Panc1 (cell line): ENCODE results near the gene AVPI1. TPM values are rescaled to one million over a fixed set of nuclear protein-coding genes. Genes with fewer than 3 reads are reported as not detected.
"Not testable (repeated sequence)": the region's sequence is repeated elsewhere in the genome, so short reads cannot be mapped to it uniquely, and the experiment has no call there.

Experiments used
- ATAC-seq: fragments of 200-7000 bp; cut with Tn5 transposase; 2 replicates; pipeline ENCODE4 v1.9.1; 2020; ENCODE audit warnings: mild to moderate bottlenecking, moderate library complexity
- BruUV-seq: library from RNA; stranded (reverse); fragments of 400-500 nt; replicated peaks from 2 replicates; lab custom pipeline; 2021; lab: Mats Ljungman, UMichigan
- CTCF ChIA-PET: fragments of 300-600 bp; sonication (Branson Sonifier 250); formaldehyde crosslinking; loops from one replicate; lab custom pipeline; 2022; ENCODE audit warnings: antibody characterized with exemption; lab: Charles Lee
- POLR2A ChIA-PET: fragments of 300-600 bp; sonication (Branson Sonifier 250); formaldehyde crosslinking; loops from one replicate; lab custom pipeline; 2022; ENCODE audit warnings: antibody characterized with exemption; lab: Charles Lee
- DNase-seq: peaks from one replicate; pipeline ENCODE4 v3.0.0-alpha.2; 2010; ENCODE audit warnings: low read depth, low spot score
- H3K27ac ChIP-seq: 2 replicates; pipeline ENCODE4 v1.5.1; 2011; ENCODE audit warnings: mild to moderate bottlenecking, low read length, inconsistent platforms
- H3K27me3 ChIP-seq: fragments of 200-500 bp; sonication (Bioruptor generic); 2 replicates; pipeline ENCODE4 v1.6.0; 2014; ENCODE audit warnings: low read length, inconsistent platforms; ENCODE audit not compliant: control insufficient read depth, insufficient read depth
- H3K36me3 ChIP-seq: fragments of 200-500 bp; sonication (Bioruptor generic); 2 replicates; pipeline ENCODE4 v1.5.1; 2014; ENCODE audit warnings: inconsistent platforms, mild to moderate bottlenecking, low read length, moderate library complexity; ENCODE audit not compliant: control insufficient read depth, insufficient read depth
- H3K4me1 ChIP-seq: 2 replicates; pipeline ENCODE4 v1.5.1; 2011; ENCODE audit warnings: inconsistent platforms, mild to moderate bottlenecking, low read length, moderate library complexity; ENCODE audit not compliant: control insufficient read depth, insufficient read depth
- H3K4me3 ChIP-seq, 2 experiments: 2 replicates each; pipeline ENCODE4 v1.5.1; 2011 to 2012; ENCODE audit warnings: low read depth in 2 of 2, low read length in 2 of 2, mild to moderate bottlenecking in 2 of 2, inconsistent platforms in 1 of 2, moderate library complexity in 1 of 2
- H3K9me3 ChIP-seq: fragments of 200-500 bp; sonication (Bioruptor generic); 2 replicates; pipeline ENCODE4 v1.5.1; 2014; ENCODE audit warnings: low read depth, mild to moderate bottlenecking, inconsistent platforms, low read length, moderate library complexity; ENCODE audit not compliant: control insufficient read depth, insufficient read depth
- POLR2AphosphoS5 ChIP-seq: IDR thresholded peaks from 2 replicates; pipeline ENCODE4 v1.6.1; 2012; ENCODE audit warnings: mild to moderate bottlenecking, low read depth, low read length, moderate library complexity
- SIN3A ChIP-seq: IDR thresholded peaks from 2 replicates; pipeline ENCODE4 v1.6.1; 2012; ENCODE audit warnings: low read depth, mild to moderate bottlenecking, low read length, moderate library complexity, borderline replicate concordance; ENCODE audit not compliant: insufficient read depth
- in situ Hi-C: cut with HindIII; loops from 2 replicates; pipeline ENCODE4 v1.10.0; 2016; ENCODE audit warnings: low sequenced_read_pairs, low pct_unique_long_range_greater_than_20kb
- intact Hi-C: fragments of 100-400 bp; cut with micrococcal nuclease; formaldehyde crosslinking; loops from one replicate; pipeline ENCODE4 v1.10.0; 2022; ENCODE audit not compliant: unreplicated experiment
- total RNA-seq: library from RNA; stranded (reverse); gene quantifications from one replicate; pipeline ENCODE4 v1.2.1, GENCODE V29; 2021; ENCODE audit not compliant: unreplicated experiment
- TF ChIP-seq, protein P1 (sequence below), 2 experiments: IDR thresholded peaks; 2 replicates each; pipeline ENCODE4 v1.6.1; 2011 to 2012; ENCODE audit warnings: low read depth in 2 of 2, control low read depth in 1 of 2, low read length in 1 of 2, mild to moderate bottlenecking in 1 of 2, moderate library complexity in 1 of 2; ENCODE audit not compliant: insufficient read depth in 1 of 2
- TF ChIP-seq, protein P2 (sequence below): fragments of 450-650 bp; IDR thresholded peaks from 2 replicates; pipeline ENCODE4 v1.5.1; 2017; ENCODE audit warnings: mild to moderate bottlenecking

The AVPI1 gene
- total RNA-seq, 1 experiment from 2014 or later: 8.0 TPM

DNA sequence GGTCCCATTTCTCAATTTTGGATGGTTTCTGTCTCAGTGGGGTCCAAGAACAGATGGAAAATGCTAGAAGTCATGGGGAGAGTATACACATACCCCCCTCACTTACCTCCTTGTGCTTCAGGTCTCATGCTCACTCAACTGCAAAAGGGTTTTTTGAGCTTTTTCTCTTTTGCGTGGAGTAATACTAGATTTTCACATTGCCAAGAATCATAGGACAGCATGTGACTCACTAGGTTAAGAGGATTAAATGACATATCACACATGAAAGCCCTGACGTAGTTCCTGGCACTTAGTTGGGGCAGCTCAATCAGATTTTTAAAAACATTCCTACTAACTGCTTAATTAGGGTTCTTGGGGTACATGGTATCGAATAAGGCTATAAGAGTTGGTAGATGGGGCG is 42.1 kb downstream of the AVPI1 start:
- Histone ChIP-seq H3K36me3 (no peaks in the 10 kb centered on the region; the same call in 1 of the 2 replicates), H3K4me3 (no peak overlapping the region), H3K27ac (no peak overlapping the region), H3K27me3 (no peaks in the 10 kb centered on the region), H3K4me1 (peaks cover 13% of the 10 kb centered on the region), H3K9me3 (no peaks in the 10 kb centered on the region)
- DNase-seq: no peak
- CTCF ChIA-PET: no interaction called here
- POLR2A ChIA-PET: no interaction called here
- TF ChIP-seq, protein P1, sequence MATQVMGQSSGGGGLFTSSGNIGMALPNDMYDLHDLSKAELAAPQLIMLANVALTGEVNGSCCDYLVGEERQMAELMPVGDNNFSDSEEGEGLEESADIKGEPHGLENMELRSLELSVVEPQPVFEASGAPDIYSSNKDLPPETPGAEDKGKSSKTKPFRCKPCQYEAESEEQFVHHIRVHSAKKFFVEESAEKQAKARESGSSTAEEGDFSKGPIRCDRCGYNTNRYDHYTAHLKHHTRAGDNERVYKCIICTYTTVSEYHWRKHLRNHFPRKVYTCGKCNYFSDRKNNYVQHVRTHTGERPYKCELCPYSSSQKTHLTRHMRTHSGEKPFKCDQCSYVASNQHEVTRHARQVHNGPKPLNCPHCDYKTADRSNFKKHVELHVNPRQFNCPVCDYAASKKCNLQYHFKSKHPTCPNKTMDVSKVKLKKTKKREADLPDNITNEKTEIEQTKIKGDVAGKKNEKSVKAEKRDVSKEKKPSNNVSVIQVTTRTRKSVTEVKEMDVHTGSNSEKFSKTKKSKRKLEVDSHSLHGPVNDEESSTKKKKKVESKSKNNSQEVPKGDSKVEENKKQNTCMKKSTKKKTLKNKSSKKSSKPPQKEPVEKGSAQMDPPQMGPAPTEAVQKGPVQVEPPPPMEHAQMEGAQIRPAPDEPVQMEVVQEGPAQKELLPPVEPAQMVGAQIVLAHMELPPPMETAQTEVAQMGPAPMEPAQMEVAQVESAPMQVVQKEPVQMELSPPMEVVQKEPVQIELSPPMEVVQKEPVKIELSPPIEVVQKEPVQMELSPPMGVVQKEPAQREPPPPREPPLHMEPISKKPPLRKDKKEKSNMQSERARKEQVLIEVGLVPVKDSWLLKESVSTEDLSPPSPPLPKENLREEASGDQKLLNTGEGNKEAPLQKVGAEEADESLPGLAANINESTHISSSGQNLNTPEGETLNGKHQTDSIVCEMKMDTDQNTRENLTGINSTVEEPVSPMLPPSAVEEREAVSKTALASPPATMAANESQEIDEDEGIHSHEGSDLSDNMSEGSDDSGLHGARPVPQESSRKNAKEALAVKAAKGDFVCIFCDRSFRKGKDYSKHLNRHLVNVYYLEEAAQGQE (IDR thresholded peaks at IDR 0.05; ENCODE audit: insufficient read depth in 1 of 2, low read depth in 2 of 2, low read length in 1 of 2): no peak
- TF ChIP-seq, protein P2, sequence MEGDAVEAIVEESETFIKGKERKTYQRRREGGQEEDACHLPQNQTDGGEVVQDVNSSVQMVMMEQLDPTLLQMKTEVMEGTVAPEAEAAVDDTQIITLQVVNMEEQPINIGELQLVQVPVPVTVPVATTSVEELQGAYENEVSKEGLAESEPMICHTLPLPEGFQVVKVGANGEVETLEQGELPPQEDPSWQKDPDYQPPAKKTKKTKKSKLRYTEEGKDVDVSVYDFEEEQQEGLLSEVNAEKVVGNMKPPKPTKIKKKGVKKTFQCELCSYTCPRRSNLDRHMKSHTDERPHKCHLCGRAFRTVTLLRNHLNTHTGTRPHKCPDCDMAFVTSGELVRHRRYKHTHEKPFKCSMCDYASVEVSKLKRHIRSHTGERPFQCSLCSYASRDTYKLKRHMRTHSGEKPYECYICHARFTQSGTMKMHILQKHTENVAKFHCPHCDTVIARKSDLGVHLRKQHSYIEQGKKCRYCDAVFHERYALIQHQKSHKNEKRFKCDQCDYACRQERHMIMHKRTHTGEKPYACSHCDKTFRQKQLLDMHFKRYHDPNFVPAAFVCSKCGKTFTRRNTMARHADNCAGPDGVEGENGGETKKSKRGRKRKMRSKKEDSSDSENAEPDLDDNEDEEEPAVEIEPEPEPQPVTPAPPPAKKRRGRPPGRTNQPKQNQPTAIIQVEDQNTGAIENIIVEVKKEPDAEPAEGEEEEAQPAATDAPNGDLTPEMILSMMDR: no peak
- no peak for TF ChIP-seq POLR2AphosphoS5
- no peak for TF ChIP-seq SIN3A
- no peak for ATAC-seq
- in situ Hi-C loops: no loop called here
- intact Hi-C loops: no loop called here
- no TSS peak for BruUV-seq

DNA sequence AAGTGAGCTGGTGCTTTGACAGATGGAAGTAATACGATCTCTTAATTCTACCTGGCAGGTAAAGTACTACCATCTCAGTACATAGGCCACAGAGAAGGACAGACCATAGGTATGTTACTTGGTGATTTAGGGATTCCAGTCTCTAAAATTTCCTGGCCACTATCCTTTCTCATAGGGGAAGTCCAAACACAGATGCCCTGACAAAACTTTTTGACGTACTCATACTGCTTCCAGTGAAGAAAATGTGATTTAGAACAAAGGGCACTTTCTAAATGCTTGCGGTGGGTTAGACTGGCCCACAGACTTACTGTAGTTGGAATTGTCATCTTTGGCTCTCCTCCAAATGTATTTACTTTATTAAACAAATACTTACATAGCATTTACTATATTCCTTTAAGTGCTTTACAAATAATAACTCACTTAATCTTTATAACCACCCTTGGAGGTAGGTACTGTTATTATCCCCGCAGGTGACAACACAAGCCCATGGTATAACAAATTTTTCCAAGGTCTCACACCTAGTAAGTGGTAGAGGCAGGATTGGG is 43.5 kb downstream of the AVPI1 start:
- Histone ChIP-seq H3K27ac (no peak overlapping the region), H3K4me1 (peaks cover 11% of the 10 kb centered on the region), H3K36me3 (no peaks in the 10 kb centered on the region; the same call in 1 of the 2 replicates), H3K4me3 (no peak overlapping the region), H3K9me3 (no peaks in the 10 kb centered on the region), H3K27me3 (no peaks in the 10 kb centered on the region)
- intact Hi-C loops (no loop called here), in situ Hi-C loops (no loop called here)
- no peak for DNase-seq
- ATAC-seq: no peak
- TSS peak; percentile 62 for BruUV-seq
- ChIA-PET CTCF (no interaction called here), POLR2A (no interaction called here)
- no peak for TF ChIP-seq POLR2AphosphoS5

DNA sequence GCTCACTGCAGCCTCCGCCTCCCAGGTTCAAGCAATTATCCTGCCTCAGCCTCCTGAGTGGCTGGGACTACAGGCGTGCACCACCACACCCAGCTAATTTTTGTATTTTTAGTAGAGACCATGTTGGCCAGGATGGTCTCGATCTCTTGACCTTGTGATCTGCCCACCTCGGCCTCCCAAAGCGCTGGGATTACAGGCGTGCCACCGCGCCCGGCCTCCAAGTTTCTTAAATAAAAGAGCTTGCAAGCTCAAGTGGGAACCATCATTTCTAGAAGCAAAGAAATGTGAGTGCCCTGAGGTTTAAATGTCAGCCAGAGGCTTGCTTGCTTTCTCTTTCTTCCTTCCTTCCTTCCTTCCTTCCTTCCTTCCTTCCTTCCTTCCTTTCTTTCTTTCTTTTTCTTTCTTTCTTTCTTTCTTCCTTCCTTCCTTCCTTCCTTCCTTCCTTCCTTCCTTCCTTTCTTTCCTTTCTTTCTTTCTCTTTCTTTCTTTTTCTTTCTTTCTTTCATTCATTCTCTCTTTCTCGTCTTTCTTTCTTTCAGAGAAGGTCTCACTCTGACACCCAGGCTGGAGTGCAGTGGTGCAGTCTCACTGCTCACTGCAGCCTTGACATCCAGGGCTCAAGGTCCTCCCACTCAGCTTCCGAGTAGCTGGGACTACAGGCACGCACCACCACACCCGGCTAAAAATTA is 44.4 kb downstream of the AVPI1 start:
- DNase-seq, ATAC-seq, H3K36me3 ChIP-seq, in situ Hi-C loops, intact Hi-C loops, H3K4me1 ChIP-seq, H3K4me3 ChIP-seq, H3K27me3 ChIP-seq, H3K9me3 ChIP-seq, CTCF ChIA-PET, POLR2A ChIA-PET, H3K27ac ChIP-seq, BruUV-seq: not testable (repeated sequence)
